HCT116 (cell line): Measurements from ENCODE around the gene UNC45A. TPM values are rescaled to one million over a fixed set of nuclear protein-coding genes. Genes with fewer than 3 reads are reported as not detected.
"Not testable (repeated sequence)": the region's sequence is repeated elsewhere in the genome, so short reads cannot be mapped to it uniquely, and the experiment has no call there.

Experiments used
- ATAC-seq: fragments of 200-7000 bp; cut with Tn5 transposase; 2 replicates; pipeline ENCODE4 v1.9.1; 2020; ENCODE audit warnings: mild to moderate bottlenecking, moderate library complexity
- BruUV-seq: library from RNA; stranded (reverse); fragments of 400-500 nt; replicated peaks from 2 replicates; lab custom pipeline; 2021; lab: Mats Ljungman, UMichigan
- CTCF ChIA-PET: fragments of 300-600 bp; sonication (Branson Sonifier 250); formaldehyde crosslinking; loops from one replicate; lab custom pipeline; 2021; ENCODE audit warnings: antibody characterized with exemption; lab: Charles Lee
- POLR2A ChIA-PET: fragments of 300-600, 350-600 bp; sonication (Branson Sonifier 250); formaldehyde crosslinking; loops from one replicate; lab custom pipeline; 2021; ENCODE audit warnings: antibody characterized with exemption; lab: Charles Lee
- RAD21 ChIA-PET, 2 experiments: fragments of 300-600 bp; sonication (Branson Sonifier 250); formaldehyde crosslinking; loops; one replicate each; lab custom pipeline; 2023; ENCODE audit warnings: low total read pairs in 2 of 2; ENCODE audit not compliant: uncharacterized antibody in 2 of 2, unreplicated experiment in 2 of 2, low non-redundant PET in 1 of 2; lab: Charles Lee
- DNase-seq: peaks from one replicate; pipeline ENCODE4 v3.0.0-alpha.2; 2010; ENCODE audit warnings: low read depth, low spot score
- H2AFZ ChIP-seq: fragments of 200-600 bp; shearing (Covaris generic), sonication (generic); 2 replicates; pipeline ENCODE4 v1.6.1; 2017; ENCODE audit warnings: low read depth, mixed run types, mixed read lengths, antibody characterized with exemption, low read length; ENCODE audit not compliant: poor library complexity, severe bottlenecking
- H3K27ac ChIP-seq: 2 replicates; pipeline ENCODE4 v1.5.1; 2012; ENCODE audit warnings: low read depth, low read length
- H3K27me3 ChIP-seq: fragments of 200-600 bp; sonication (generic); 2 replicates; pipeline ENCODE4 v1.6.1; 2016; ENCODE audit warnings: mixed run types, low read length, mixed read lengths; ENCODE audit not compliant: insufficient read depth
- H3K36me3 ChIP-seq, 2 experiments: fragments of 200-500 bp in 1 of 2; fragments of 200-600 bp in 1 of 2; sonication (Bioruptor generic) in 1 of 2; sonication (generic) in 1 of 2; 2 replicates each; pipeline versions ENCODE4 v1.5.1 to v1.6.1; 2014 to 2016; ENCODE audit warnings: low read length in 2 of 2, inconsistent platforms in 1 of 2, mixed read lengths in 1 of 2, mixed run types in 1 of 2; ENCODE audit not compliant: insufficient read depth in 2 of 2, control insufficient read depth in 1 of 2
- H3K4me1 ChIP-seq, 2 experiments: fragments of 200-600 bp in 1 of 2; sonication (generic) in 1 of 2; 2 replicates each; pipeline versions ENCODE4 v1.5.1 to v1.6.1; 2012 to 2017; ENCODE audit warnings: low read length in 2 of 2, inconsistent platforms in 1 of 2, mild to moderate bottlenecking in 1 of 2, mixed read lengths in 1 of 2, mixed run types in 1 of 2, moderate library complexity in 1 of 2; ENCODE audit not compliant: insufficient read depth in 2 of 2, control insufficient read depth in 1 of 2
- H3K4me2 ChIP-seq: fragments of 200-600 bp; sonication (generic); 2 replicates; pipeline ENCODE4 v1.6.1; 2017; ENCODE audit warnings: mixed run types, low read length, mixed read lengths
- H3K4me3 ChIP-seq, 2 experiments: fragments of 200-600 bp in 1 of 2; sonication (generic) in 1 of 2; replicated peaks in 1 of 2; 2 replicates each; pipeline ENCODE4 v1.5.1; 2011 to 2016; ENCODE audit warnings: low read length in 2 of 2, control low read depth in 1 of 2, low read depth in 1 of 2, mild to moderate bottlenecking in 1 of 2, mixed read lengths in 1 of 2, mixed run types in 1 of 2
- H3K79me2 ChIP-seq: fragments of 200-600 bp; sonication (generic); 2 replicates; pipeline ENCODE4 v1.6.1; 2017; ENCODE audit warnings: mild to moderate bottlenecking, mixed run types, low read length, moderate library complexity, mixed read lengths; ENCODE audit not compliant: insufficient read depth
- H3K9ac ChIP-seq: fragments of 200-600 bp; sonication (generic); 2 replicates; pipeline ENCODE4 v1.6.1; 2016; ENCODE audit warnings: low read length, mixed read lengths
- H3K9me2 ChIP-seq: fragments of 200-600 bp; sonication (generic), shearing (Covaris generic); 2 replicates; pipeline ENCODE4 v1.6.1; 2017; ENCODE audit warnings: mixed run types, mild to moderate bottlenecking, moderate library complexity; ENCODE audit not compliant: insufficient read depth
- H3K9me3 ChIP-seq, 2 experiments: fragments of 200-500 bp in 1 of 2; fragments of 200-600 bp in 1 of 2; sonication (Bioruptor generic) in 1 of 2; sonication (generic) in 1 of 2; 2 replicates each; pipeline ENCODE4 v1.6.1; 2014 to 2017; ENCODE audit warnings: low read length in 2 of 2, mixed read lengths in 2 of 2, inconsistent platforms in 1 of 2, low read depth in 1 of 2, mild to moderate bottlenecking in 1 of 2, mixed run types in 1 of 2, moderate library complexity in 1 of 2; ENCODE audit not compliant: control insufficient read depth in 1 of 2, insufficient read depth in 1 of 2
- H4K20me1 ChIP-seq: fragments of 200-600 bp; sonication (generic), shearing (Covaris generic); 2 replicates; pipeline ENCODE4 v1.6.1; 2017; ENCODE audit warnings: mixed run types, mild to moderate bottlenecking, moderate library complexity; ENCODE audit not compliant: insufficient read depth
- ATF3 ChIP-seq: IDR thresholded peaks from 2 replicates; pipeline ENCODE4 v1.6.1; 2012
- CTCF ChIP-seq, 3 experiments: fragments of 200-600 bp in 1 of 3; sonication (generic) in 1 of 3; IDR thresholded peaks in 2 of 3; conservative IDR thresholded peaks in 1 of 3; 2 replicates each; pipeline ENCODE4 v1.5.1; 2012 to 2017; ENCODE audit warnings: low read depth in 2 of 3, low read length in 2 of 3, antibody characterized with exemption in 1 of 3, borderline replicate concordance in 1 of 3, control low read depth in 1 of 3, mild to moderate bottlenecking in 1 of 3, mixed read lengths in 1 of 3, mixed run types in 1 of 3, moderate library complexity in 1 of 3; ENCODE audit not compliant: insufficient read depth in 1 of 3
- EGR1 ChIP-seq: IDR thresholded peaks from 2 replicates; pipeline ENCODE4 v1.6.1; 2012; ENCODE audit warnings: low read depth
- EZH2 ChIP-seq: fragments of 200-600 bp; sonication (generic); IDR thresholded peaks from 2 replicates; pipeline ENCODE4 v1.6.1; 2017; ENCODE audit warnings: antibody characterized with exemption, mixed run types
- SIN3A ChIP-seq: IDR thresholded peaks from 2 replicates; pipeline ENCODE4 v1.6.1; 2012; ENCODE audit warnings: low read depth
- TCF7L2 ChIP-seq: IDR thresholded peaks from 2 replicates; pipeline ENCODE4 v1.7.0; 2011; ENCODE audit warnings: borderline replicate concordance, inconsistent platforms; ENCODE audit not compliant: insufficient read depth, insufficient read length; ENCODE audit errors: extremely low read depth
- ZBTB33 ChIP-seq: IDR thresholded peaks from 2 replicates; pipeline ENCODE4 v1.6.1; 2011; ENCODE audit warnings: mild to moderate bottlenecking, low read length, moderate library complexity; ENCODE audit not compliant: insufficient replicate concordance; ENCODE audit errors: extremely low read depth
- intact Hi-C: fragments of 100-400 bp; cut with micrococcal nuclease; formaldehyde crosslinking; loops from 2 replicates; pipeline ENCODE4 v1.10.0; 2022
- total RNA-seq: library from RNA; stranded (reverse); gene quantifications from one replicate; pipeline ENCODE4 v1.2.1, GENCODE V29; 2021; ENCODE audit not compliant: unreplicated experiment

UNC45A gene
- total RNA-seq, 1 experiment from 2014 or later = 95.4 TPM

- TF ChIP-seq ZBTB33 (no peak), SIN3A (no peak), EZH2 (no peak), TCF7L2 (no peak), EGR1 (no peak)
- TF ChIP-seq, all 23 proteins: peak for 6
Observed at GRCh38 chr15:90893175-90894090, 41.7 kb upstream of the UNC45A start (continued).

- H3K9me3 ChIP-seq = no peaks in the 10 kb centered on the region
- peaks cover 0 to 15% of the 10 kb centered on the region in 2 experiments; a peak in 2 of 4 replicates for H3K4me1 ChIP-seq
- no peak overlapping the region for H3K4me2 ChIP-seq
- DNase-seq = no peak
- H3K27me3 ChIP-seq = no peaks in the 10 kb centered on the region
- no peak; the same call in 1 of the 2 replicates for ATAC-seq
- no peaks in the 10 kb centered on the region for H3K9me2 ChIP-seq
- no TSS peak for BruUV-seq
- CTCF ChIA-PET = interaction anchor here (1.4 to 1.9 kb wide), 2 partner anchors 36 to 39 kb away, joined by 5 to 6 read pairs; partner anchors contain the start of genes HDDC3 and UNC45A
- H3K9ac ChIP-seq = no peak overlapping the region
- H3K36me3 ChIP-seq = no peaks in the 10 kb centered on the region
- H4K20me1 ChIP-seq = no peaks in the 10 kb centered on the region
- TF ChIP-seq ATF3 (no peak), CTCF (IDR thresholded peaks at IDR 0.05 in 2 of 3, conservative IDR thresholded peaks at IDR 0.05 in 1 of 3; ENCODE audit: borderline replicate concordance in 1 of 3, insufficient read depth in 1 of 3, low read depth in 2 of 3, low read length in 2 of 3) (0 out of 6 replicates have a peak, but pooled peaks of 1 of the 3 experiments have one; percentile 25)
- POLR2A ChIA-PET = interaction anchor here (0.7 kb wide), 1 partner anchor 738 kb away, joined by 3 read pairs; no protein-coding TSS in a partner anchor
- H3K79me2 ChIP-seq = no peaks in the 10 kb centered on the region
- intact Hi-C loops = no loop called here
- no peak overlapping the region for H3K4me3 ChIP-seq
- H2AFZ ChIP-seq = no peak overlapping the region
- no peak overlapping the region for H3K27ac ChIP-seq
- RAD21 ChIA-PET = no interaction called here
Observed at GRCh38 chr15:90895571-90896117, 39.4 kb upstream of the UNC45A start.

GRCh38 chr15:90897131-90897655, 37.9 kb upstream of the UNC45A start:
- BruUV-seq, intact Hi-C loops, POLR2A ChIA-PET: not testable (repeated sequence)

More at GRCh38 chr15:90897131-90897655, 37.9 kb upstream of the UNC45A start:
- peaks cover 7 to 24% of the 10 kb centered on the region in 2 experiments; a peak in 3 of 4 replicates for H3K4me1 ChIP-seq
- H3K9me3 ChIP-seq, DNase-seq, H2AFZ ChIP-seq, H3K36me3 ChIP-seq, H3K4me2 ChIP-seq, H3K9ac ChIP-seq, RAD21 ChIA-PET, H3K9me2 ChIP-seq, H3K4me3 ChIP-seq, ATAC-seq, H4K20me1 ChIP-seq, H3K27ac ChIP-seq, H3K27me3 ChIP-seq, H3K79me2 ChIP-seq: not testable (repeated sequence)
- CTCF ChIA-PET = interaction anchor here (1.5 kb wide), 1 partner anchor 375 kb away, joined by 4 read pairs; no protein-coding TSS in a partner anchor
